Keratinocyte (primary cell): ENCODE results near the gene WNT7A. TPM values are rescaled to one million over a fixed set of nuclear protein-coding genes. Genes with fewer than 3 reads are reported as not detected.

Experiments
- DNase-seq: peaks from one replicate; pipeline ENCODE4 v3.0.0-alpha.2; 2011; ENCODE audit warnings: low read depth, missing footprints, low spot score
- FAIRE-seq: peaks from 2 replicates; lab custom pipeline; 2011; peaks lifted over from hg19 to GRCh38; lab: Jason Lieb, UNC
- H2AFZ ChIP-seq: 2 replicates; pipeline ENCODE4 v1.6.0; 2012; ENCODE audit warnings: low read length, control low read depth, inconsistent platforms; ENCODE audit not compliant: control insufficient read depth
- H3K27ac ChIP-seq: 2 replicates; pipeline ENCODE4 v1.5.1; 2011; ENCODE audit warnings: low read length; ENCODE audit not compliant: control insufficient read depth, insufficient read depth
- H3K27me3 ChIP-seq: 3 replicates; pipeline ENCODE4 v1.6.0; 2011; ENCODE audit warnings: low read length; ENCODE audit not compliant: control insufficient read depth, insufficient read depth; ENCODE audit errors: extremely low read depth
- H3K36me3 ChIP-seq, 2 experiments: 2 replicates in 1 of 2; 3 replicates in 1 of 2; pipeline ENCODE4 v1.5.1; 2011; ENCODE audit warnings: low read length in 2 of 2, mild to moderate bottlenecking in 1 of 2; ENCODE audit not compliant: control insufficient read depth in 2 of 2, insufficient read depth in 2 of 2; ENCODE audit errors: extremely low read depth in 1 of 2
- H3K4me1 ChIP-seq: 3 replicates; pipeline ENCODE4 v1.5.1; 2011; ENCODE audit warnings: low read length; ENCODE audit not compliant: control insufficient read depth, insufficient read depth; ENCODE audit errors: extremely low read depth
- H3K4me2 ChIP-seq: 3 replicates; pipeline ENCODE4 v1.6.0; 2011; ENCODE audit warnings: low read depth, low read length; ENCODE audit not compliant: control insufficient read depth, insufficient read depth; ENCODE audit errors: extremely low read depth
- H3K4me3 ChIP-seq, 3 experiments: fragments of 200-600 bp in 1 of 3; sonication (generic) in 1 of 3; 2 replicates in 2 of 3; 3 replicates in 1 of 3; pipeline ENCODE4 v1.5.1; 2011 to 2016; ENCODE audit warnings: low read length in 3 of 3, mild to moderate bottlenecking in 3 of 3, control low read depth in 2 of 3, inconsistent platforms in 1 of 3, low read depth in 1 of 3, mixed read lengths in 1 of 3, mixed run types in 1 of 3, moderate library complexity in 1 of 3; ENCODE audit not compliant: control insufficient read depth in 2 of 3, insufficient read depth in 2 of 3; ENCODE audit errors: extremely low read depth in 1 of 3
- H3K79me2 ChIP-seq: 2 replicates; pipeline ENCODE4 v1.6.0; 2012; ENCODE audit warnings: low read length; ENCODE audit not compliant: control insufficient read depth, insufficient read depth
- H3K9ac ChIP-seq: 3 replicates; pipeline ENCODE4 v1.6.0; 2011; ENCODE audit warnings: low read length; ENCODE audit not compliant: control insufficient read depth, insufficient read depth; ENCODE audit errors: extremely low read depth
- H3K9me1 ChIP-seq: 3 replicates; pipeline ENCODE4 v1.6.0; 2011; ENCODE audit warnings: low read length; ENCODE audit not compliant: control insufficient read depth, insufficient read depth; ENCODE audit errors: extremely low read depth
- H3K9me3 ChIP-seq: 2 replicates; pipeline ENCODE4 v1.5.1; 2012; ENCODE audit warnings: low read depth, low read length; ENCODE audit not compliant: control insufficient read depth
- H4K20me1 ChIP-seq: 3 replicates; pipeline ENCODE4 v1.6.0; 2011; ENCODE audit warnings: low read length; ENCODE audit not compliant: control insufficient read depth, insufficient read depth; ENCODE audit errors: extremely low read depth
- EZH2 ChIP-seq: IDR thresholded peaks from one replicate; pipeline ENCODE4 v1.6.1; 2012; ENCODE audit warnings: inconsistent platforms, mild to moderate bottlenecking, low read length, moderate library complexity
- dilution Hi-C: fragments of 300-500 bp; cut with MboI; formaldehyde crosslinking; loops from one replicate; pipeline ENCODE4 v1.7.0; 2020; ENCODE audit warnings: low sequenced_read_pairs; ENCODE audit not compliant: extremely low pct_ligation_motif_present
- polyA plus RNA-seq, 5 experiments: library from polyadenylated mRNA; depleted of rRNA in 3 of 5; stranded (reverse) in 3 of 5; stranded (forward) in 1 of 5; unstranded in 1 of 5; fragments of >200 nt; gene quantifications; 1 replicate in 1 of 5; 2 replicates in 3 of 5; 3 replicates in 1 of 5; pipeline versions ENCODE4 v1.2.1 to v1.2.3, GENCODE V29; 2011 to 2012; ENCODE audit warnings: missing spikeins in 2 of 5, low read depth in 1 of 5, low replicate concordance in 1 of 5
- TF ChIP-seq, protein P1 (sequence below), 3 experiments: IDR thresholded peaks in 1 of 3; conservative IDR thresholded peaks in 1 of 3; optimal IDR thresholded peaks in 1 of 3; 2 replicates in 2 of 3; 3 replicates in 1 of 3; pipeline versions ENCODE3 to v1.5.1; 2011; ENCODE audit warnings: low read length in 3 of 3, mild to moderate bottlenecking in 3 of 3, moderate library complexity in 2 of 3, control low read depth in 1 of 3, inconsistent platforms in 1 of 3; ENCODE audit not compliant: insufficient read depth in 2 of 3; ENCODE audit errors: extremely low read depth in 1 of 3

WNT7A gene
- polyA plus RNA-seq, 1 donor (not counting 4 experiments of a cell fraction or from before 2014, with no cell fraction given) = 20.3 TPM

DNA sequence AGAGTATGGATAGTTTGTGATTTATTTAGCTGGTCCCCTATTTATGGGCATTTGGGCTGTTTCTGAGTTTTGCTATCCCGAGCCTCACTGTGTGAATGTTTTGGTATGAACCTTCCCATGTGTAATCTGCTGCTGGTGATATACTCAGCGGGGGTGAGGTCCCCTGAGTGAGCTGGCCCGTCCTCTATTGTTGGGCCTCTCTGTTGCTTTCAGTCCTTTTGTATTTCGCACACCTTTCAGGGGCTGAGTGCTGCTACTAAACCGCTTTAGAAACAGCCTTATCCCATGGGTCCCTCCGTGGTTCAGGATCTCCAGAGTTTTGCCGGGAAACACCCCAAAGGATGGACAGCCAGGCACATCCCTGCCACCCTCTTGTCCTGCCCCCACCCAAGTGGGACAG is 94.5 kb downstream of the WNT7A start:
- dilution Hi-C loops = no loop called here
- no peaks in the 10 kb centered on the region for H4K20me1 ChIP-seq
- H3K4me2 ChIP-seq = no peak overlapping the region
- H3K27ac ChIP-seq = no peak overlapping the region
- DNase-seq (no peak), FAIRE-seq (no peak)
- no peaks in the 10 kb centered on the region for H3K4me1 ChIP-seq
- H3K9me1 ChIP-seq = no peaks in the 10 kb centered on the region
- H3K36me3 ChIP-seq = no peaks in the 10 kb centered on the region
- H3K27me3 ChIP-seq = peaks cover 20% of the 10 kb centered on the region
- TF ChIP-seq, protein P1, sequence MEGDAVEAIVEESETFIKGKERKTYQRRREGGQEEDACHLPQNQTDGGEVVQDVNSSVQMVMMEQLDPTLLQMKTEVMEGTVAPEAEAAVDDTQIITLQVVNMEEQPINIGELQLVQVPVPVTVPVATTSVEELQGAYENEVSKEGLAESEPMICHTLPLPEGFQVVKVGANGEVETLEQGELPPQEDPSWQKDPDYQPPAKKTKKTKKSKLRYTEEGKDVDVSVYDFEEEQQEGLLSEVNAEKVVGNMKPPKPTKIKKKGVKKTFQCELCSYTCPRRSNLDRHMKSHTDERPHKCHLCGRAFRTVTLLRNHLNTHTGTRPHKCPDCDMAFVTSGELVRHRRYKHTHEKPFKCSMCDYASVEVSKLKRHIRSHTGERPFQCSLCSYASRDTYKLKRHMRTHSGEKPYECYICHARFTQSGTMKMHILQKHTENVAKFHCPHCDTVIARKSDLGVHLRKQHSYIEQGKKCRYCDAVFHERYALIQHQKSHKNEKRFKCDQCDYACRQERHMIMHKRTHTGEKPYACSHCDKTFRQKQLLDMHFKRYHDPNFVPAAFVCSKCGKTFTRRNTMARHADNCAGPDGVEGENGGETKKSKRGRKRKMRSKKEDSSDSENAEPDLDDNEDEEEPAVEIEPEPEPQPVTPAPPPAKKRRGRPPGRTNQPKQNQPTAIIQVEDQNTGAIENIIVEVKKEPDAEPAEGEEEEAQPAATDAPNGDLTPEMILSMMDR (optimal IDR thresholded peaks at IDR 0.05 in 1 of 3, IDR thresholded peaks at IDR 0.05 in 1 of 3, conservative IDR thresholded peaks at IDR 0.05 in 1 of 3; ENCODE audit: extremely low read depth in 1 of 3, insufficient read depth in 2 of 3, low read length in 3 of 3) = no peak
- no peak for TF ChIP-seq EZH2
- no peak overlapping the region for H2AFZ ChIP-seq
- no peaks in the 10 kb centered on the region for H3K79me2 ChIP-seq
- no peak overlapping the region for H3K4me3 ChIP-seq
- no peaks in the 10 kb centered on the region for H3K9me3 ChIP-seq
- no peak overlapping the region for H3K9ac ChIP-seq

DNA sequence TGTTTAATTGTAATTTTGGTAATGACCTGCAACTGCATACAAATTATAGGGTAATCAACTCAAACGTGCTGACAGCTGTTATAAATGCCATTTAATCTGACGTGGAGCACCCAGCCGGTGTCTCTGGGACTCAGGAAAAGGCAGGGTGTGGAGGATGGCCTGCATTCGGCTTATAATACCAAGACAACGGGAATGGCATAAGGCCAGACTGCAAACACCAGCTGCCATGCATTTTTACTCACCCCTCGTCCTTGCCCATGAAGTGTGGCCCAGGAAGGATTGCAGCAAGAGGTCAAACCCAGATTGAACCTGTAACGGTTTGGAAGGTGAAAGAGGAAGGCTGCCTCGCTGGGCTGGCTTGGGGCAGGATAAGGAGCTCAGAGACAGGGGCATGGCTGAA is 96.4 kb downstream of the WNT7A start:
- Histone ChIP-seq H3K9me3 (no peaks in the 10 kb centered on the region), H3K9ac (no peak overlapping the region), H2AFZ (no peak overlapping the region), H4K20me1 (no peaks in the 10 kb centered on the region), H3K9me1 (no peaks in the 10 kb centered on the region), H3K27me3 (peaks cover 17% of the 10 kb centered on the region), H3K4me2 (no peak overlapping the region), H3K4me1 (no peaks in the 10 kb centered on the region), H3K79me2 (no peaks in the 10 kb centered on the region), H3K27ac (no peak overlapping the region), H3K36me3 (no peaks in the 10 kb centered on the region), H3K4me3 (no peak overlapping the region)
- FAIRE-seq = no peak
- dilution Hi-C loops = no loop called here
- no peak for TF ChIP-seq EZH2
- TF ChIP-seq, protein P1 (optimal IDR thresholded peaks at IDR 0.05 in 1 of 3, IDR thresholded peaks at IDR 0.05 in 1 of 3, conservative IDR thresholded peaks at IDR 0.05 in 1 of 3; ENCODE audit: extremely low read depth in 1 of 3, insufficient read depth in 2 of 3, low read length in 3 of 3) = no peak
- no peak for DNase-seq
